T-helper 1 cell treated with Interleukin-12 subunit alpha and Interleukin-12 subunit beta and Interleukin-4 antibody, amounts not matched to agents 30 ng/mL and 1 ng/mL, for 36 hours (primary cell): Measurements from ENCODE around the gene KNSTRN. TPM values are rescaled to one million over a fixed set of nuclear protein-coding genes. Genes with fewer than 3 reads are reported as not detected.

Source experiments
- intact Hi-C: fragments of 100-400 bp; cut with micrococcal nuclease; formaldehyde crosslinking; loops from one replicate; pipeline ENCODE4 v1.15.1; 2024
- total RNA-seq: library from RNA; stranded (reverse); gene quantifications from 2 replicates; pipeline ENCODE4 v1.2.3, GENCODE V29; 2022

The KNSTRN gene
- total RNA-seq, 1 donor from 2014 or later, result 38.0 TPM

- intact Hi-C loops, result no loop called here
Measured at GRCh38 chr15:40392986-40393948, 10.7 kb downstream of the KNSTRN start.

- intact Hi-C loops, result loop anchor here (1.0 to 2.0 kb wide), 2 partner anchors 11 to 15 kb away; partner anchors contain the start of gene KNSTRN
Measured at GRCh38 chr15:40397688-40398412, 15.3 kb downstream of the KNSTRN start.

DNA sequence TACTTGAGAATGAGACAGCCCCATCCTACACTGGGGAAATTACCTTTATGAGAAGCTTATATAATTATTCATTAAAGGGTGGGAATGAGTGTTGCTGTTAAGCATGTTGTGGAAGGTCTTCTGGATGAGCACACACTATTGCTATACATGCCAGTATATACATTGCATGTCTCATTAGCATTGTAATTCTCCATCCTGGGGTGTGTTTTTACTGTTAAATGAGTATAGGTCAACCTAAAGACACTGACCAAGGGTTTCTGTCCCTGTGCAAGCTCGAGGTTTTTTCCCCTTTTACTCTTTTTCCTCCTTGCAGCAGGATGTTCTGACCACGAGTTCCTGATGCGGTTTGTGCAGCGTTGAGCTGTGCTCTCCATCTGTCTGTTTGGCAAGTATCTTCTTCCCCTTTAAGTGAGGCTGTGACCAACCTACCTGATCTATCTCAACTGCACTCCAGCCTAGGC lies 15.9 kb downstream of the KNSTRN start:
- intact Hi-C loops, result loop anchor here (1.0 to 2.0 kb wide), 2 partner anchors 11 to 16 kb away; partner anchors contain the start of gene KNSTRN

GRCh38 chr15:40399370-40399769 lies 16.8 kb downstream of the KNSTRN start:
- intact Hi-C loops, result loop anchor here (2.0 kb wide), 1 partner anchor 17 kb away; the partner anchor contains the start of gene KNSTRN

DNA sequence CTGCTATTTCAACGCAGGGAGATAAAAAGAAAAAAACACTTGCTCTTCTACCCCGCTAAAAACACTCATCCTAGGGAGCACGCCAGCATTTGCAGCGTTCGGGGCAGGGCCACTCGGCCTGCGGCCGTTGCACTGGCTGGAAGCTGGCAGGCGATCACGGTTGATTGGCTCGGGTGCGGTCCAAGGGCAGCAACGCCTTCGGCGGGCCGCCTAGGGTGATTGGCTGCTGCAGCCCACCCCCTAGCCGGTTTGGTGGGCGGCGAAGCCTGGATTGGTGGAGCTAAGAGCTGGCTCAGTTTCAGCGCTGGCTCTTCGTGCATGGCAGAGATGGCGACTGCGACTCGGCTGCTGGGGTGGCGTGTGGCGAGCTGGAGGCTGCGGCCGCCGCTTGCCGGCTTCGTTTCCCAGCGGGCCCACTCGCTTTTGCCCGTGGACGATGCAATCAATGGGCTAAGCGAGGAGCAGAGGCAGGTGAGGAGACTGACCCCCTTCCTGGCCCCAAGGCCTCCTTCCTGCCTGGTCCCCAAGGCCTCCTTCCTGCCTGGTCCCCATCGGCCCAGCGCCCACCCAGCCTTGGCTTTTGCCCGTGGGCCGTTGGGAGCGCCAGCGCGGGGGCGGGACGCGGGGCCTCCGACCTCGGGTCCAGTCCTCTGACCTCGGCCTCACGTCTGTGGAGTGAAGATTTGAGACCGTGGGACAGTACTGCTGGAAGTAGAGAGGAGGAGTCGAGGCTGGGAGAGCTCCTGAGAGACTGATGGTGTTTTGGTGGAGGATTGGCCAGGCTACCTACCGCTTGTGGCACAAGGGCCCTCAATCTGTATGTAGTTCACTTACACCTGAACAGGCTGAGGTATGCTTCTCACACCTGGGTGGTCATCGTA lies 23.2 kb downstream of the KNSTRN start, which contains the start of gene IVD:
Gene IVD, plus strand, starts transcription at position 295 of the 881 bp plus-strand sequence. Its CDS starts 33 bp downstream, at position 328.
- intact Hi-C loops, result loop anchor here (1.0 to 2.0 kb wide), 2 partner anchors 23 to 37 kb away; partner anchors contain the start of gene KNSTRN

- intact Hi-C loops, result no loop called here
Measured at GRCh38 chr15:40407330-40407990, 24.9 kb downstream of the KNSTRN start.

DNA sequence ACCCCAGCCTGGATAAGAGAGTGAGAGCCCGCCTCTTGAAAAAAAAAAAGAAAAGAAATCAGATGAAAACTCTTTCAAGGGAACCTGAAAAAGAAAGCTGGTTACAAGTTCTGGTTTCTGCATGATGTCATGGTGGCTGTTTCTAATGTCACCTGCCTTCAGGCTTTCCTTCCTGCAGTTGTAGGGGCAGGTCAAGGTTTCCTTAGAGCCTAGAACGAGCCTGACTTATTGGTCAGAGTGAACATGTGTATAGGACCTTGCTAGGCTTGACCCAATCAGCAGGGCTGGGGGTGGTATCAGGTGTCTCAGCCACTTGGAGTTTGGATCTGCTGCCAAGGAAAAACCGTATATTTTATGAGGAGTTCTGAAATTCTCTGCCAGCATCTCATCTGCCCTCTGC lies 26.8 kb downstream of the KNSTRN start:
- intact Hi-C loops, result loop anchor here (1.0 to 2.0 kb wide), 2 partner anchors 11 to 13 kb away; no protein-coding TSS in a partner anchor

- intact Hi-C loops, result no loop called here
Measured at GRCh38 chr15:40410476-40410875, 28.0 kb downstream of the KNSTRN start.

DNA sequence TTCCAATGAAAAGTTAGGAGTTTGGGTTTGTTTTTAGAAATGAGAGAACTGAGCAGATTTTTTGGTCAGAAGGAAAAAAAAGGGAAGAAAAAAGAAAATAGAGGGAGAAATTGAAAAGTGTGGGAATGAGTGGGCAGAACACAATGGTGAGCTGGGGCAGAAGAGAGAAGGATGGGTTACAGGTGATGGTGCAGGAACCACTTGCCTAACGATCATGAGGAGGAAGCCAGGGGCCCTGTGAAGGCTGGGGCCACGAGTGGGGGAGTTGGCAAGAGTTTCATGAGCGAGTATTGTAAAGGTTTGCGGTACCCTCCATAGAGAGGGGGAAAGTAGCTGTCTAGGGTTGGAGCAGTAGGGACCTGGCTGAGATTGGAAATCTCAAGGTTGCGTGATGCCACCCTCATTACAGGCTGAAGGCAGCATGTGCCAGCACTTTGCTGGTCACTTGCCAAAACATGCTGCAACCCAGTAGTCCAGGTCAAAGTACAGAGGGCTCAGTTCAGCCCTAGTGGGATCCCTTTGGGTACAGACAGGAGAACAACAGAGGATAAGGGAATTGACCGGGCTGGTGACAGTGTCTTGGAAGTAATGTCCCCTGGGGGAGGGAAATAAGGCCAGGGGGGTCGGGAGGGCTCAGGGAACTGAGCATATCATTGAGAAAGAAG lies 29.7 kb downstream of the KNSTRN start:
- intact Hi-C loops, result no loop called here

DNA sequence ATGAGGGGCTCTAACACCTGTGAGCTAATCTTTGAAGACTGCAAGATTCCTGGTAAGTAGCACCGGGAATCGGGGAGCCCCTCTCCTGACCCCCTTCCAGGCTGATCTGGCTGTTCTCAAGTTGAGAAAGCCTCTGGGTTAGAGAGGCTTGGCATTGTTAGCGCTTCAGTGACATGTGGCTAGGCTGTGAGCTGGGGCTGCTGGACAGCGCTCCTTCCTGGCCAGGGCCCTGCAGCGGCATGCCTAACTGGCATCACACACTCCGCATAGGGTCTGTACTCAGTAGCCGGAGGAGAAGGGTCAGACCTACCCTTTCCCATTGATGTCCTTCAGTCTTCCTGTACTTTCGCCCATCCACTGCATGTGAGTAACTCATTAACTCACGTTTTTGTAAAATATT lies 30.5 kb downstream of the KNSTRN start:
- intact Hi-C loops, result no loop called here

DNA sequence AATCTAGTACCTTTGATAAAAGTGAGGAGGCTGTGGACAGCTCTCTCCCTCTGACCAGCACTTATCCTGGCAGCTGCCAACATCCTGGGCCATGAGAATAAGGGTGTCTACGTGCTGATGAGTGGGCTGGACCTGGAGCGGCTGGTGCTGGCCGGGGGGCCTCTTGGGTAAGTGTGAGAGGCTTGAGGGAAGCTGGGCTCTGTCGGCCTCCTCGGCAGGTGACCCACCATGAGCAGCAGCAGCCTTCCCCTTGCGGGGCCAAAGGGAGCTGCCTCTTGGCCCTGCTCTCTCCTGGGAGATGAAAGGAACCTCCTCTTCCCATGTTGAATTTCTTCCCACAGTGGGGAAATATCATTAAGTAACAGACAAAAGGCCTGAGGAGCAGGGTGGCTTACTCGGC lies 32.3 kb downstream of the KNSTRN start:
- intact Hi-C loops, result no loop called here

DNA sequence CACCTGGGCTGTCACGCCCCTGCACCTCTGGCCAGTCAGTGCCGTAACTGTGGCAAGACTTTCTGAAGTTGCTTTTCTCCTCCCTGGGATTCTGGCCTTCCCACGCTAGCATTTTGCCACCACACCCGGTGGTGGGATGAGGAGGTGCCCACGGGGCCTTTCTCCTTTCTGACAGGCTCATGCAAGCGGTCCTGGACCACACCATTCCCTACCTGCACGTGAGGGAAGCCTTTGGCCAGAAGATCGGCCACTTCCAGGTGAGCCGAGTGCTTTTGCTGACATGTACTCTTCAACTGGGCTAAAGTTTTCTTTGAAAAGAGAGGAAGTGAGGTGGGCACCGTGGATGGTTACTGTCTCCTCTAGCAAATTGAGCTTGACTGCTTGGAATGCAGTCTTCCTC lies 32.7 kb downstream of the KNSTRN start:
- intact Hi-C loops, result no loop called here

GRCh38 chr15:40416056-40416455 lies 33.5 kb downstream of the KNSTRN start:
- intact Hi-C loops, result no loop called here

- intact Hi-C loops, result no loop called here
Measured at GRCh38 chr15:40418126-40418525, 35.6 kb downstream of the KNSTRN start.

DNA sequence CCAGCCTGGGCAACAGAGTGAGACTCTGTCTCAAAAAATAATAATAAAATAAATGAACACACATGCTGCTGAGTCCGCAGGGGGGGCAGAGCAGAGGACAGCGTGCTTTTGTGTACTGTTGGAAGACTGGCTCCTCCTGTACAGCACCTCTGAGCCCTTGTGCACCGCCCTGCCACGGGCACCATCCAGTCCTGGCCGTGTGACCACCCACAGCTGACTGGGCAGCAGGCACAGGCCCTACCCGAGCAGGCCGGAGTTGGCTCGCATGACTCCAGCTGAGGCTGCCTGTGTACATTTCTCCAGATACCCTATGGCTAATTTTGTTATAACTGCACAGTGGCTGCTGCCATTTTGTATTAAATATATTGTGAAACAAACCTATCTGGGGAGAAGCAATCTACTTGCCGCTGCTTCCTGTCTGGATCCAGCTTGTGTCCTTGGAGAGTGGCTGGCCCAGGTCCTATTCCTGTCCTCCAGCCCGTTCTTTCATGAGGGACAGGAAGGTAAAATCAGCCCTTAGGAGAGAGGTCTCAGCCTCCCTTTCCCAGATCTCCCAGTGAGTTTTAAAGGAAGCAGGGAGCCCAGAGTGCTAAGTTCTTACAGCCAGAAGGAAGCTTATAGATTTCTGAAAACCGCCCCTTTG lies 37.7 kb downstream of the KNSTRN start:
- intact Hi-C loops, result loop anchor here (10.0 kb wide), 1 partner anchor 375 kb away; no protein-coding TSS in a partner anchor

GRCh38 chr15:40420793-40421192 lies 38.3 kb downstream of the KNSTRN start:
- intact Hi-C loops, result loop anchor here (10.0 kb wide), 1 partner anchor 376 kb away; no protein-coding TSS in a partner anchor

GRCh38 chr15:40421246-40422157 lies 39.0 kb downstream of the KNSTRN start:
- intact Hi-C loops, result loop anchor here (1.0 to 10.0 kb wide), 7 partner anchors 13 to 377 kb away; partner anchors contain the start of gene KNSTRN
